Measurements from ENCODE around the gene AAGAB.

DNA sequence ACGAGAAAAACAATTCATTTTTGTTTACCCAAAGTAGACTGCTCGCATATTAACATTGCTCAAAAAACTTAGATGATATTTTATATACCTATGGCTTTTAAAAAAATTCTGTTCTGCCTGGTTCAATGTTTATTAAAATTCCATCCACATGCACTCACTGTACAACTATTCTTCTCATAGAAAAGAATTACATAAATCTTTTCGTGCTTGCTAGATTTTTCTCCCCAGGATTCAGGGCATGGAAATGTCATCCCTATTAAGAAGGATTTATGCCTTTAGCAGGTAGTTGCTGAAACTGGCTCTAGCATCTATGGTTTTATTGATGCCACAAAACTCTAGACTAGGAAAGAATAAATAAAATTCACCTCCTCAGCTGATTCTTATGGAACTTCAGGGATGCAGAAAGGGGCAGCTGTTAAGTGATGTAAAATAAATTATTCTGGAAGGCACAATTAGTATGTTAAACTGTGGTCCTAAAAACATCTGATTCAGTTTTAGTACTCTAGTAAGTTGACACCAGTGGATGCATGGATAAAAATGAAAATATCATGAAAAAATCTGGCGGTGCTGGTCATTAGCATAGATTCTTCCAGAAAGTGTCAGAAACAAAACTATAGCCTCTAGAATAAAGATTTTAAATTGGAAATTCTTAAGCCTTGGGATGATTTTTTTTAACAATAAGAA is 41.6 kb downstream of the AAGAB start:
- TF ChIP-seq ZNF239 (tag by site-specific recombination; IDR thresholded peaks at IDR 0.05) (no peak), ZNF610 (tag by site-specific recombination; IDR thresholded peaks at IDR 0.05; ENCODE audit: borderline replicate concordance) (no peak), ZNF10 (tag by site-specific recombination; IDR thresholded peaks at IDR 0.05) (no peak), ZFP3 (tag by site-specific recombination; IDR thresholded peaks at IDR 0.05; ENCODE audit: low read depth) (no peak), ZNF18 (tag by site-specific recombination; IDR thresholded peaks at IDR 0.05) (no peak)
- TF ChIP-seq, protein P1, sequence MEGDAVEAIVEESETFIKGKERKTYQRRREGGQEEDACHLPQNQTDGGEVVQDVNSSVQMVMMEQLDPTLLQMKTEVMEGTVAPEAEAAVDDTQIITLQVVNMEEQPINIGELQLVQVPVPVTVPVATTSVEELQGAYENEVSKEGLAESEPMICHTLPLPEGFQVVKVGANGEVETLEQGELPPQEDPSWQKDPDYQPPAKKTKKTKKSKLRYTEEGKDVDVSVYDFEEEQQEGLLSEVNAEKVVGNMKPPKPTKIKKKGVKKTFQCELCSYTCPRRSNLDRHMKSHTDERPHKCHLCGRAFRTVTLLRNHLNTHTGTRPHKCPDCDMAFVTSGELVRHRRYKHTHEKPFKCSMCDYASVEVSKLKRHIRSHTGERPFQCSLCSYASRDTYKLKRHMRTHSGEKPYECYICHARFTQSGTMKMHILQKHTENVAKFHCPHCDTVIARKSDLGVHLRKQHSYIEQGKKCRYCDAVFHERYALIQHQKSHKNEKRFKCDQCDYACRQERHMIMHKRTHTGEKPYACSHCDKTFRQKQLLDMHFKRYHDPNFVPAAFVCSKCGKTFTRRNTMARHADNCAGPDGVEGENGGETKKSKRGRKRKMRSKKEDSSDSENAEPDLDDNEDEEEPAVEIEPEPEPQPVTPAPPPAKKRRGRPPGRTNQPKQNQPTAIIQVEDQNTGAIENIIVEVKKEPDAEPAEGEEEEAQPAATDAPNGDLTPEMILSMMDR (tag by site-specific recombination; IDR thresholded peaks at IDR 0.05): no peak
- TF ChIP-seq, protein P2, sequence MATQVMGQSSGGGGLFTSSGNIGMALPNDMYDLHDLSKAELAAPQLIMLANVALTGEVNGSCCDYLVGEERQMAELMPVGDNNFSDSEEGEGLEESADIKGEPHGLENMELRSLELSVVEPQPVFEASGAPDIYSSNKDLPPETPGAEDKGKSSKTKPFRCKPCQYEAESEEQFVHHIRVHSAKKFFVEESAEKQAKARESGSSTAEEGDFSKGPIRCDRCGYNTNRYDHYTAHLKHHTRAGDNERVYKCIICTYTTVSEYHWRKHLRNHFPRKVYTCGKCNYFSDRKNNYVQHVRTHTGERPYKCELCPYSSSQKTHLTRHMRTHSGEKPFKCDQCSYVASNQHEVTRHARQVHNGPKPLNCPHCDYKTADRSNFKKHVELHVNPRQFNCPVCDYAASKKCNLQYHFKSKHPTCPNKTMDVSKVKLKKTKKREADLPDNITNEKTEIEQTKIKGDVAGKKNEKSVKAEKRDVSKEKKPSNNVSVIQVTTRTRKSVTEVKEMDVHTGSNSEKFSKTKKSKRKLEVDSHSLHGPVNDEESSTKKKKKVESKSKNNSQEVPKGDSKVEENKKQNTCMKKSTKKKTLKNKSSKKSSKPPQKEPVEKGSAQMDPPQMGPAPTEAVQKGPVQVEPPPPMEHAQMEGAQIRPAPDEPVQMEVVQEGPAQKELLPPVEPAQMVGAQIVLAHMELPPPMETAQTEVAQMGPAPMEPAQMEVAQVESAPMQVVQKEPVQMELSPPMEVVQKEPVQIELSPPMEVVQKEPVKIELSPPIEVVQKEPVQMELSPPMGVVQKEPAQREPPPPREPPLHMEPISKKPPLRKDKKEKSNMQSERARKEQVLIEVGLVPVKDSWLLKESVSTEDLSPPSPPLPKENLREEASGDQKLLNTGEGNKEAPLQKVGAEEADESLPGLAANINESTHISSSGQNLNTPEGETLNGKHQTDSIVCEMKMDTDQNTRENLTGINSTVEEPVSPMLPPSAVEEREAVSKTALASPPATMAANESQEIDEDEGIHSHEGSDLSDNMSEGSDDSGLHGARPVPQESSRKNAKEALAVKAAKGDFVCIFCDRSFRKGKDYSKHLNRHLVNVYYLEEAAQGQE (tag by site-specific recombination; IDR thresholded peaks at IDR 0.05): no peak
- TF ChIP-seq, protein P3, sequence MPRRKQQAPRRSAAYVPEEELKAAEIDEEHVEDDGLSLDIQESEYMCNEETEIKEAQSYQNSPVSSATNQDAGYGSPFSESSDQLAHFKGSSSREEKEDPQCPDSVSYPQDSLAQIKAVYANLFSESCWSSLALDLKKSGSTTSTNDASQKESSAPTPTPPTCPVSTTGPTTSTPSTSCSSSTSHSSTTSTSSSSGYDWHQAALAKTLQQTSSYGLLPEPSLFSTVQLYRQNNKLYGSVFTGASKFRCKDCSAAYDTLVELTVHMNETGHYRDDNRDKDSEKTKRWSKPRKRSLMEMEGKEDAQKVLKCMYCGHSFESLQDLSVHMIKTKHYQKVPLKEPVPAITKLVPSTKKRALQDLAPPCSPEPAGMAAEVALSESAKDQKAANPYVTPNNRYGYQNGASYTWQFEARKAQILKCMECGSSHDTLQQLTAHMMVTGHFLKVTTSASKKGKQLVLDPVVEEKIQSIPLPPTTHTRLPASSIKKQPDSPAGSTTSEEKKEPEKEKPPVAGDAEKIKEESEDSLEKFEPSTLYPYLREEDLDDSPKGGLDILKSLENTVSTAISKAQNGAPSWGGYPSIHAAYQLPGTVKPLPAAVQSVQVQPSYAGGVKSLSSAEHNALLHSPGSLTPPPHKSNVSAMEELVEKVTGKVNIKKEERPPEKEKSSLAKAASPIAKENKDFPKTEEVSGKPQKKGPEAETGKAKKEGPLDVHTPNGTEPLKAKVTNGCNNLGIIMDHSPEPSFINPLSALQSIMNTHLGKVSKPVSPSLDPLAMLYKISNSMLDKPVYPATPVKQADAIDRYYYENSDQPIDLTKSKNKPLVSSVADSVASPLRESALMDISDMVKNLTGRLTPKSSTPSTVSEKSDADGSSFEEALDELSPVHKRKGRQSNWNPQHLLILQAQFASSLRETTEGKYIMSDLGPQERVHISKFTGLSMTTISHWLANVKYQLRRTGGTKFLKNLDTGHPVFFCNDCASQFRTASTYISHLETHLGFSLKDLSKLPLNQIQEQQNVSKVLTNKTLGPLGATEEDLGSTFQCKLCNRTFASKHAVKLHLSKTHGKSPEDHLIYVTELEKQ (tag by site-specific recombination; IDR thresholded peaks at IDR 0.05; ENCODE audit: borderline replicate concordance): no peak
